AG09319 (cell line): ENCODE results near the gene OGFOD2.

Experiments used
- DNase-seq: peaks from one replicate; pipeline ENCODE4 v3.0.0-alpha.2; 2010; ENCODE audit warnings: low read depth; ENCODE audit errors: extremely low read depth
- TF ChIP-seq, protein P1 (sequence below): IDR thresholded peaks from 2 replicates; pipeline ENCODE4 v1.5.1; 2011; ENCODE audit warnings: low read depth, mild to moderate bottlenecking, inconsistent platforms, low read length, moderate library complexity

Gene OGFOD2

DNA sequence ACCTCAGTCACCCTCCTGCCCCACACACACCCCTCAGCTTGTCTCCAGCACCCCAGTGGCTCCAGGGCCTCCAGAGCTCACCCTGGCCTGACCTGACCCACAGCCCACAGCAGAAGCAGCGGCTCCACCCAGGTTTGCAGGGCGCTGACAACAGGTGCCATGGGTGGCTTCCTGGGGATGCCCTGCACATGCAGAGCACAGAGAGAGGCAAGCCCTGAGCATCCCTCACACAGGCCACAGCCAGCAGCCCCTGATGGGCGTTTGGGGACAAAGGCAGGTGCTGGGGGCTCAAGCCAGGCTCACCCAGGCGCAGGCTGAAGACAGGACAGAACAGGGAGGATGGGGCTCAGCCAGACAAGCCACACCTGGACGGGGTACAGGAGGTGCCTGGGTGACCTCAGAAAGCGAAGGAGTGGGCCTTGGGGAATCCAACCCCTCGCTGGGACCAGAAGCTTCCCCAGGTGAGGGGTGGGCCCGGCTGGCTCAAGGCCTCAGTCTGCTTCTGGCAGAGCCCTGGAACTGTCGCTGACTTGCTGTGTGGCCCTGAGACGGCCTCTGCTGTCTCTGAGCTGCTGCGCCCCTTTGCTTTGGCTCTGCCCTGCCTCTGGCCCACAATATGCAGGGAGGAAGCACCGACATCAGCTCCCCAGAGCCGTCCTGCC, 16.0 kb downstream of the OGFOD2 start:
- no peak for DNase-seq
- TF ChIP-seq, protein P1, sequence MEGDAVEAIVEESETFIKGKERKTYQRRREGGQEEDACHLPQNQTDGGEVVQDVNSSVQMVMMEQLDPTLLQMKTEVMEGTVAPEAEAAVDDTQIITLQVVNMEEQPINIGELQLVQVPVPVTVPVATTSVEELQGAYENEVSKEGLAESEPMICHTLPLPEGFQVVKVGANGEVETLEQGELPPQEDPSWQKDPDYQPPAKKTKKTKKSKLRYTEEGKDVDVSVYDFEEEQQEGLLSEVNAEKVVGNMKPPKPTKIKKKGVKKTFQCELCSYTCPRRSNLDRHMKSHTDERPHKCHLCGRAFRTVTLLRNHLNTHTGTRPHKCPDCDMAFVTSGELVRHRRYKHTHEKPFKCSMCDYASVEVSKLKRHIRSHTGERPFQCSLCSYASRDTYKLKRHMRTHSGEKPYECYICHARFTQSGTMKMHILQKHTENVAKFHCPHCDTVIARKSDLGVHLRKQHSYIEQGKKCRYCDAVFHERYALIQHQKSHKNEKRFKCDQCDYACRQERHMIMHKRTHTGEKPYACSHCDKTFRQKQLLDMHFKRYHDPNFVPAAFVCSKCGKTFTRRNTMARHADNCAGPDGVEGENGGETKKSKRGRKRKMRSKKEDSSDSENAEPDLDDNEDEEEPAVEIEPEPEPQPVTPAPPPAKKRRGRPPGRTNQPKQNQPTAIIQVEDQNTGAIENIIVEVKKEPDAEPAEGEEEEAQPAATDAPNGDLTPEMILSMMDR = no peak

DNA sequence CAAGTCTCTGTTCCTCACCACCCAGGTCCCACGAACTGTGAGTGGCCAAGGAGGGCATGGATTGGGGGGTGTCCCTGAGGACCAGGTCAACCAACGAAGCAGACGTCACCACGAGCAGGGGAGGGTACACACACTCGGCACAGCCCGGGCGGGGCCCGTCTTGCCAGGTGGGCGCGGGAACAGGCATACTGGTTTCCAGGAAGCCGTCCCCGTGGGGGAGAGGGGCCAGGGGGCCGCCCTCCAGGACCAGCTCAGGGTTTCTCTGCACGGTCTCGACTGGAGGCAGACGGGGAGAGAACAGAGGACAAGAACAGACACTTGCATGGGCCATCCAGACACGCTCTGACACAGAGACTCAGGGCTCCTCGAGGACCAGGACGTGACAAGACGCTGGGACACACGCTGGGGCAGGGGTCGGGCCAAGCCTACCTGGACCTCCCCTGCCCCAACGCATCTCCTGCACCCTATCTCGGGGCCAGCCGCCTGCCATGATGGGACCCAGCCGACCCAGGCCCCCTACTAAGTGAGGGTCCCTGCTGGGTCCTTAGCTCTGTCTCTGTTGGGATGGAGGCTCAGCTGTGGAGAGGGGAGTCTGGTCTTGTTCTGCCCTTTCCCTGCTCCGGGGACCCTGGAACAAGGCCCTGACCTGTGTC, 16.7 kb downstream of the OGFOD2 start:
- TF ChIP-seq, protein P1 = no peak
- no peak for DNase-seq

DNA sequence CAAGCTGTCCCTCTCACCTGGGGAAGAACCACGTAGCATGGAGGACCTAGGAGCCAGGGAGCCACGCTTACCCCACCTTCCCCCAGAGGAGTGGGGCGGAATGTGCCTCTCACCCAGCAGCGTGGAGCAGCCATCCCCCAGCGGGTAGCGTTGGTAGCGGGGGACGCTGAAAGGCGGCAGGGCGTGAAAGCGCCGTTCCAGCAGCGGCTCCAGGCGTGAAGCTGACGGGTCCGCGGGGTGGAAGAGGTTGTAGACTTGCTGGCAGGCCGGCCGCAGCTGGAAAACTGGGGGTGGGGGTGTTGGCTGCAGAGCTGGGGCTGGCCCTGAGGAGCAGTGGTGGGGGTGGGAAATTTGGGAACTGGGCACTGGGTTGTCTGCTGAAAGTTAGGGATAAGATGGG, 17.3 kb downstream of the OGFOD2 start:
- TF ChIP-seq, protein P1 = no peak
- DNase-seq = no peak

DNA sequence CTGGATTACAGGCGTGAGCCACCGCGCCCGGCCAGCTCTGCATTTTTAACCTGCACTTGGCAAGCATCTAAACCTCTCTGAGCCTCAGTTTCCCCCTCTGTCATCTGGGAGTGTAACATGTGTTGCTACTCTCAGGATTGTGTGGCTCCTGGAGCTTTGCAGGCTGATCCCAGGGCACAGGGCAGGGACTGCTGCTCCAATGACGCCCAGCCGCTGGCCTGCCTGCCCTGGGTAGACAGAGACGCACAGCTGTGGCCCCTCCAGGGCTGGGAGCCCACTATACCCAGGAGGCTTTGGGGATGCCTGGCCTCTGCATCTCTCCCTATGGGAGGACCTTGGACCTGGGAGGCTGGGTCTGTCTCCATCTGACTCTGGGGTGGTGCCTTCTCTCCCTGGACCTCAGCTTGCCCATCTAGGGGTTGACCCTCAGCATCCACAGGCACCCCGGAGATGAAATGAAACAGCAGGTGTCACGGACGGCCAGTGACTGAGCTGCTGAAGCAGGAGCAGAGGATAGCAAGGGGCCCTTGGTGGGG, 19.2 kb downstream of the OGFOD2 start:
- DNase-seq = no peak
- TF ChIP-seq, protein P1 = no peak

DNA sequence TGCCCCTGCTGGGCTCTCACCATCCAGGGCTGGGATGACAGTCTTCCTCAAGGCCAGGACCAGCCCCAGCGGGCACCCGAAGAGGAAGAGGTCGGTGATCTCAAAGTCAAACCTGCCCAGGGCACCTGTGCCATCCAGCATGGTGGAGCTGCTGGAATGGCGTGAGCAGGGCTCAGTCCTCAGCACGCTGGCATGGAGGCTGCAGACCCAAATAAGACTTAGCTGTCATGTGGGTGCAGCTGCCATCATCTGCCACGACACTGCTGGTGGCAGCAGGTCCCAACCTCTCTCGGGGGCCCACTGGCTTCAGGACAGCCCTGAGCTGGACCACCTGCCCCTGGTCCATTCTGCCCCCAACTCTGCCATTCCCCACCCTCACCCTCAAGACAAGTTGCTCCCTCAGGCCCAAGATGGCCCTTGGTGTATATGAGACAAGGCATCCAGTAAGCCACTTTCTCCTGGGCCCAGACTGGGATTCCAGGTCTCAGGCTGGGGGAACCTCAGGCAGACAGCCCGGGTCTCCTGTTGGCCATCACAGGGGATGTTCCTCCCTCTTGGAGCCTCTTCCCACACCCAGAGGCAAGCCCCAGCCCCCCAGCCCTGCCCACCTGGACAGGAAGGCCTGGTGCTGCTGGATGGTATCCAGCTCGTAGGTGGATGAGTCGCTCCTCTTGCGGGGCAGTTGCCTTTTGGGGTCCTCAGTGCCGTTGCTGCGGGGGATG, 19.9 kb downstream of the OGFOD2 start:
- no peak for DNase-seq
- TF ChIP-seq, protein P1 = no peak

DNA sequence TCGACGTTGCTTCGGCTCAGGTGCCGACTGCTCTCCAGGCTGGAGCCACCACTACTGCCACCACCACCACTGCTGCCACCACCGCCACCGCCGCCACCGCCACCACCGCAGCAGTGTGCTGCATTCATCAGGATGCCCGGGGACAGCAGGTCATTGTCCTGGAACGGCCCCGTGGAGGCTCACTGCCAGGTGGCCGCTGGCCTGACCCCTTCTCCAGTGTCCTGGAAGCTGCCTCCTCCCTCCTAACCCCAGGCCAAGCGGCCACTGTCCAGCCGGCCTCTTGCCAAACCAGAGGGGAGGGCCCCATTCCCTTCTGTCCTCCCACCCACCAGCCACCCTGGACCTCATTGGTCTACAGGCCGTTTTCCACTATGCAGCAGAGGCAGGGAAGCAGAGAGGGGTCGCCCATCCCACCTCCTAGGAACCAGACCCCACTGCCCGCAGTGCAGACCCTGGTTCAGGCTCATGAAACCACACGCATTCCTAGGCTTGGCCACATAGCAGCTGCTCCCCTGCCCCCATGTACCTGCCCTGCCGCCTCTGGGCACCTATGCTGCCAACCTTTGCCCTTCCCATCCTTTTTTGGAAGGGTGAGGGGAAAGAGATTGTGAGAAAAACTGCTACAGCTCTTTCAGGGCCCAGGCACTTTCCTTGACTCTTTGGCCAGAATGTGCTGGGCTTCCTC, 20.6 kb downstream of the OGFOD2 start:
- DNase-seq = no peak
- TF ChIP-seq, protein P1 = no peak

DNA sequence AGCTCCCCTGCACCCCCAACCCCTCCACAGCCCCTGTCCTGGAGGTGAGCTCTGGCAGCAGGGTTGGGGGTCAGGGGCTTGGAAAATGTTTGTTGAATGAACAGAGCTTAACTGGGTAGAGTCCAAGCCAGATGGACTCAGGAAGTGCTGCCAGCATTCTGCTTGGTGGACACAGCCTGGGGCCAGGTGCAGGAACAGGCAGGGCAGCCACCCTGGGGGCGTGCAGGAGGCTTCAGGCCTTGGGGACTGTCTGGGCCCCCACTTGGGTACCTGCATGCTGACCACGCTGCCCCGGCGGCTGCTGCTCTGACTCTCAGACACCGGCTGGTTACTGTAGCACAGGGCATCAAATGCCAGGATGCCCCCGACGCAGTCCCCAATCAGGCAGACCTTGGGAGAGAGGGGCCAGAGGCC, 21.2 kb downstream of the OGFOD2 start:
- TF ChIP-seq, protein P1 = no peak
- no peak for DNase-seq
